Heart left ventricle (tissue), 13 donors: Measurements from ENCODE around the gene PARVA.

Experiments used
- POLR2A ChIP-seq, 2 donors: fragments of 450-650 bp; IDR thresholded peaks; one replicate each; pipeline ENCODE4 v1.6.1; 2017; ENCODE audit warnings: antibody characterized with exemption in 2 of 2, mild to moderate bottlenecking in 2 of 2, moderate library complexity in 2 of 2
- TF ChIP-seq, protein P1 (sequence below), 12 donors: fragments of 200-600 bp; sonication (generic) in 4 of 12; IDR thresholded peaks; one replicate each; pipeline versions ENCODE4 v1.5.0 to v1.8.0; 2018 to 2022; ENCODE audit warnings: antibody characterized with exemption in 12 of 12, mild to moderate bottlenecking in 5 of 12
- donor health status: ischemic (EF 13 %, LVEDD 7.1; RV severe dilation, severe dysfunction).
- donor health status: DM: no; HTN: yes; CAD: no.
- donor health status: DM: no; HTN: no; CAD: no.
- donor health status: ischemic (EF 25% LVEDD 6.9; RV normal size, moderate dysfunction).
- donor health status: ischemic (EF 25% LVEDD 5.7; RV mildly dilated, moderate dysfunction).
- donor health status: ischemic (EF 35%, LVEDD 5.7; RV mildly dilated, moderate dysfunction).
- donor health status: nonischemic (EF 11% LVEDD 7.7; RV severe dilation, severe dysfunction).
- donor health status: DM: yes; HTN: yes; CAD: no.
- donor health status: PGD.
- donor health status: ischemic (EF 29% LVEDD 5.4; RV normal size, mild dysfunction).
- donor health status: nonischemic (EF 23%, LVEDD 6.1; RV moderate dilation, normal function).

DNA sequence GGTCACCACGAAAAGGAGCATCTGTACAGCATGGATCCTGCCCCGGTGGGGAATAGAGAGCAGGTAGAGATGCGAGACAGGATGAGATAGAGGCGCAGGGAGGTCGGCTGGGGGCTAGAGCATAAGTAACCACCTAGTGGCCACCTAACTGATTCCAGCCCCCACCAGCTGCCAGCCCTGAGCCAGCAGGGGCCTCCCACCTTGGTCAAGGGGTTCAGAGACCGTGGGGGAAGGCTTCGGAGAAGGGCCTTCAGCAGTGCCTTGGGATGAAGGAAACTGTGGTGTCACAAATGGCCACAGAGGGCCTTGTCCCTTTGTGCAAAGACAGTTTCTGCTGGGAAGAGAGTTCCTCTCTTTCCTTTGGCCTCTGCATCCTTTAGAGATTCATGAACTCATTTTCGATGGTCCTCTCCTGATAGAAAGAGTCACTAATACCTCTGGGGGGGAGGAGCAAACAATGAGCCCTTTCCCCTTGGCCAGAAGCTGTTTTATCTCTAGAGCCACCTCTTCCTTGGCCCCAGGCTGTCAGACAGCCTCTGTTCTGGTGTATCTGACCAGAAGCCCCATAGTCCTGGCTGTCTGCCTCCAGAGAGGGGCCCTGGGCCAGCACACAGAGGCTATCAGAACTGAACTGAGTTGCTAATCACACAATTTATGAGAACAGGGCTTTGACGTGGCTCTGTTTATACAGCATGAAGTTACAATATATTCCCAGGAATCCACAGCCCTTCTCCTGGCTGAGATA lies 146.0 kb downstream of the PARVA start:
- TF ChIP-seq, protein P1, sequence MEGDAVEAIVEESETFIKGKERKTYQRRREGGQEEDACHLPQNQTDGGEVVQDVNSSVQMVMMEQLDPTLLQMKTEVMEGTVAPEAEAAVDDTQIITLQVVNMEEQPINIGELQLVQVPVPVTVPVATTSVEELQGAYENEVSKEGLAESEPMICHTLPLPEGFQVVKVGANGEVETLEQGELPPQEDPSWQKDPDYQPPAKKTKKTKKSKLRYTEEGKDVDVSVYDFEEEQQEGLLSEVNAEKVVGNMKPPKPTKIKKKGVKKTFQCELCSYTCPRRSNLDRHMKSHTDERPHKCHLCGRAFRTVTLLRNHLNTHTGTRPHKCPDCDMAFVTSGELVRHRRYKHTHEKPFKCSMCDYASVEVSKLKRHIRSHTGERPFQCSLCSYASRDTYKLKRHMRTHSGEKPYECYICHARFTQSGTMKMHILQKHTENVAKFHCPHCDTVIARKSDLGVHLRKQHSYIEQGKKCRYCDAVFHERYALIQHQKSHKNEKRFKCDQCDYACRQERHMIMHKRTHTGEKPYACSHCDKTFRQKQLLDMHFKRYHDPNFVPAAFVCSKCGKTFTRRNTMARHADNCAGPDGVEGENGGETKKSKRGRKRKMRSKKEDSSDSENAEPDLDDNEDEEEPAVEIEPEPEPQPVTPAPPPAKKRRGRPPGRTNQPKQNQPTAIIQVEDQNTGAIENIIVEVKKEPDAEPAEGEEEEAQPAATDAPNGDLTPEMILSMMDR (IDR thresholded peaks at IDR 0.05) = no peak
- no peak for TF ChIP-seq POLR2A (IDR thresholded peaks at IDR 0.05)
